ENCODE results near the gene LRG1.

LRG1 gene

GRCh38 chr19:4516939-4517300, 22.9 kb downstream of the LRG1 start:
- TF ChIP-seq SIN3A (IDR thresholded peaks at IDR 0.05; ENCODE audit: borderline replicate concordance, insufficient read depth, low read length) (no peak), FOXP2 (optimal IDR thresholded peaks at IDR 0.05; ENCODE audit: borderline replicate concordance, extremely low read depth, extremely low read length, insufficient read depth) (no peak)

GRCh38 chr19:4516199-4516938, 23.5 kb downstream of the LRG1 start:
- TF ChIP-seq REST (IDR thresholded peaks at IDR 0.05; ENCODE audit: insufficient read depth in 1 of 2, low read depth in 2 of 2, low read length in 2 of 2) (no peak), SIN3A (IDR thresholded peaks at IDR 0.05; ENCODE audit: borderline replicate concordance, insufficient read depth, low read length) (no peak), POLR2AphosphoS5 (IDR thresholded peaks at IDR 0.05; ENCODE audit: low read depth, low read length) (no peak), FOXP2 (optimal IDR thresholded peaks at IDR 0.05; ENCODE audit: borderline replicate concordance, extremely low read depth, extremely low read length, insufficient read depth) (no peak), TAF1 (IDR thresholded peaks at IDR 0.05; ENCODE audit: borderline replicate concordance, insufficient read depth, low read length) (no peak)

DNA sequence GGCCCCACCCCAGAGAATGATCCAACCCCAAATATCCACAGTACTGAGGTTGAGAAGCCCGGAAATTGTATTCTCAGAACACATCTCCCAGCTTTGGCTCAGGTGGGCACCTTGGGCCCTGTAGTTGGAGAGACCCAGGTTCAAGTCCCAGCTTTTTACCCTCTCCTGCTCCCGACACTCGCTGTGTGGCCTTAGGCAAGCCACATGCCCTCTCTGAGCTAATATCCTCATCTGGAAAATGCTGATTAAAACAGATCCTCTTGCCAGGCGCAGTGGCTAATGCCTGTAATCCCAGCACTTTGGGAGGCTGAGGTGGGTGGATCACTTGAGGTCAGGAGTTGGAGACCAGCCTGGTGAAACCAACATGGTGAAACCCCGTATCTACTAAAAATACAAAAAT, 24.1 kb downstream of the LRG1 start:
- TF ChIP-seq REST (IDR thresholded peaks at IDR 0.05; ENCODE audit: insufficient read depth in 1 of 2, low read depth in 2 of 2, low read length in 2 of 2) = no peak
- no peak for TF ChIP-seq POLR2AphosphoS5 (IDR thresholded peaks at IDR 0.05; ENCODE audit: low read depth, low read length)
- TF ChIP-seq TAF1 (IDR thresholded peaks at IDR 0.05; ENCODE audit: borderline replicate concordance, insufficient read depth, low read length) = no peak
- TF ChIP-seq FOXP2 (optimal IDR thresholded peaks at IDR 0.05; ENCODE audit: borderline replicate concordance, extremely low read depth, extremely low read length, insufficient read depth) = no peak
- no peak for TF ChIP-seq SIN3A (IDR thresholded peaks at IDR 0.05; ENCODE audit: borderline replicate concordance, insufficient read depth, low read length)

GRCh38 chr19:4513248-4513647, 26.6 kb downstream of the LRG1 start:
- TF ChIP-seq TAF1 (IDR thresholded peaks at IDR 0.05; ENCODE audit: borderline replicate concordance, insufficient read depth, low read length) = no peak
- TF ChIP-seq POLR2AphosphoS5 (IDR thresholded peaks at IDR 0.05; ENCODE audit: low read depth, low read length) = no peak
- TF ChIP-seq REST (IDR thresholded peaks at IDR 0.05; ENCODE audit: insufficient read depth in 1 of 2, low read depth in 2 of 2, low read length in 2 of 2) = no peak
- TF ChIP-seq FOXP2 (optimal IDR thresholded peaks at IDR 0.05; ENCODE audit: borderline replicate concordance, extremely low read depth, extremely low read length, insufficient read depth) = no peak
- TF ChIP-seq SIN3A (IDR thresholded peaks at IDR 0.05; ENCODE audit: borderline replicate concordance, insufficient read depth, low read length) = no peak

DNA sequence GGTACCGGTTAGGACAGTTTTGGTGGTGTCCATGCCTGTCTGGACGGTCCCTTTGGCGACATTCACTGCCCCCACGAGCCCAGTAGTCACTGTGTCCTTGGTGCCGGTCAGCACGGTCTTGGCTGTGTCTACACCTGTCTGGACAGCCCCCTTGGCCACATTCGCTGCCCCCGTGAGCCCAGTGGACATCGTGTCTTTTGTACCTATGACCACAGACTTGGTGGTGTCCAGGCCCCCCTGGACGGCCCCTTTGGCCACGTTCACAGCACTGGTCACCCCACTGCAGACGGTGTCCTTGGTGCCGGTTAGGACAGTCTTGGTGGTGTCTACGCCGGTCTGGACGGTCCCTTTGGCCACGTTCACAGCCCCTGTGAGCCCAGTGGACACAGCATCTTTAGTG, 27.8 kb downstream of the LRG1 start:
- TF ChIP-seq POLR2AphosphoS5 (IDR thresholded peaks at IDR 0.05; ENCODE audit: low read depth, low read length) (no peak), REST (IDR thresholded peaks at IDR 0.05; ENCODE audit: insufficient read depth in 1 of 2, low read depth in 2 of 2, low read length in 2 of 2) (no peak), TAF1 (IDR thresholded peaks at IDR 0.05; ENCODE audit: borderline replicate concordance, insufficient read depth, low read length) (no peak), FOXP2 (optimal IDR thresholded peaks at IDR 0.05; ENCODE audit: borderline replicate concordance, extremely low read depth, extremely low read length, insufficient read depth) (no peak), SIN3A (IDR thresholded peaks at IDR 0.05; ENCODE audit: borderline replicate concordance, insufficient read depth, low read length) (no peak)

Data from PFSK-1 (cell line).